T1000 (cell line): ENCODE results near the gene ATP11C.
"Not testable (repeated sequence)": the region's sequence is repeated elsewhere in the genome, so short reads cannot be mapped to it uniquely, and the experiment has no call there.

Experiments
- DNase-seq: peaks from one replicate; lab custom pipeline; 2025; ENCODE audit warnings: mixed read lengths; lab: John Stamatoyannopoulos, UW

The ATP11C gene

DNA sequence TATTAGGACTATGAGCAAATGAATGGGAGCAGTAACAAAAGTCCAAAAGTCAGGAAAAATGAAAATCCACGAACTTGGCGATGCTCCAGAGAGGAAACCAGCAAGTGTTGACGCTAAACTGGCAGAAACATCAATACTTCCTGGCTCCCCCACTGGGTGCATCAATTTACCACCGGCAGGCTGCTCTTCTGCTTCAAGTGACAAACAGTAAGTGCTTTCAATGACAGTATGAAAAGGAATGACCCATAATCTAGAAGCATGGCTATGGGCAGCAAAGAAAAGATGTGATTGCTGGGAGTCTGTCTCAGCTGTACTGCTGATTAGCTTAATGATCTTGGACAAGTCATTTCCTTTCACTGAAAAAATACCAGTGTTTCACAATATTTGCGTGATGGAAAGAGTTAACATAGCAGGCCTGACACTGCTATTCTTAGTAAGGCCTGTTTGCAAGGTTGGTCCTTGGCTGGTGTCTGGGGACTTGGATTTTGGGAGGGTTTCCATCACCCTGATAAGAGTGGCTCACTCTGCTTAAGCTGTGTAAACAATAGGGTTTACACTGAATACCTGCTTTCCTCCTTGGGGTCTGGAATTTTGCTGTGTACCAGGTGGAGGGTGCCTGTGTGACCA lies 8.7 kb downstream of the ATP11C start:
- no peak for DNase-seq

DNA sequence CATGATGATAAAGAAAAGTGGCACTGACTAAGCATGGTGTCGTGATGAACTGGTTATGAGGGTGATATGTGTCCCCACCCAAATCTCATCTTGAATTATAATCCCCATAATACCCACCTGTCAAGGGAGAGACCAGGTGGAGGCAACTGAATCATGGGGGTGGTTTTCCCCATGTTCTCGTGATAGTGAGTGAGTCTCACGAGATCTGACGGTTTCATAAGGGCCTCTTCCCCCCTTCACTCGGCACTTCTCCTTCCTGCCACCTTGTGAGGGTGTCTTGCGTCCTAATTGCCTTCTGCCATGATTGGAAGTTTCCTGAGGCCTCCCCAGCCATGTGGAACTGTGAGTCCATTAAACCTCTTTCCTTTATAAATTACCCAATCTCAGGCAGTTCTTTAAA lies 11.7 kb downstream of the ATP11C start:
- DNase-seq, result not testable (repeated sequence)

DNA sequence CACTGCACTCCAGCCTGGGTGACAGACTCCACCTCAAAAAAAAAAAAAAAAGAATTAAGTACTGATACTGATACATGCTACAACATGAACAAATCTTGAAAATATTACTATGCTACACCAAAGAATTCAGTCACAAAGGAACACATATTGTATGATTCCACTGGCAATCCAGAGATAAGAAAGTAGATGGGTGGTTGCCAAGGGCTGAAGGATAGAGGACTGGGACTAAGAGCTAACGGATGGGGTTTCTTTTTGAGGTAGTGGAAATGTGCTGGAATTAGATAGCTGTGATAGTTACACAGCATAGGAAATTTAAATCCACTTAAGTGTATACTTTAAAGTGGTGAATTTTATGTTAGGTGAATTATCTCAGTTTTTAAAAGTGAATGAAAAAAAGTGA lies 12.5 kb downstream of the ATP11C start:
- no peak for DNase-seq

DNA sequence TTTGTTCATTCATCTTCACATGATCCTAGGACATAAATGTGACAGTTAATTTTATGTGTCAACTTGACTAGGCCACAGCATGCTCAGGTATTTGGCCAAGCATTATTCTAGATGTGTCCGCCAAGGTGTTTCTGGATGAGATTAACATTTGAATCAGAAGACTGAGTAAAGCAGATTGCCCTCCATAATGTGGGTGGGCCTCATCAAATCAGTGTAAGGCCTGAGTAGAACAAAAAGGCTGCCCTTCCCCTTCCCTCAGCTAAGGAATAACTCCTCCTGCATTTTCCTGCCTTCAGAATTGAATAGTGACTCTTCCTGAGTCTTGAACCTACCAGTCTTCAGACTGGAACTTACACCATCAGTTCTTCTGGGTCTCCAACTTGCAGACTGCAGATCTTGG lies 18.4 kb downstream of the ATP11C start:
- DNase-seq, result no peak

DNA sequence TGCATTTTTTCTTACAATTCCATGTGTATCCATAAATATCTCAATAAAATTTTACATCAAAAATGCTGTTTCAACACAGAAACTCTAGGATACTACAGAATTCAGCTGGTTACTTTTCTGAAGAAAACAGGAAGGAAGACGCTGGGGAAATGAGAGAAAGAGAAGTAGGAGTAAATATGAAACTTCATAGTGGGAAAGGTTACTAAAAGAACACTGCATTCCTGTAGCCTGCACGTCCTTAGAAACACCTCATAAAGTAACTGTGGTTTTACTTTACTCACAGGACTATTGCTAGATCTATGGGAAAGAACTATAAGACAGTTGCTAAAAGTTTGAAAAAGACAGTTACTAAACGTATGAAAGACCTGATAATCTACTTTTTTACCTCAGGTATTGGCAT lies 23.1 kb downstream of the ATP11C start:
- no peak for DNase-seq

DNA sequence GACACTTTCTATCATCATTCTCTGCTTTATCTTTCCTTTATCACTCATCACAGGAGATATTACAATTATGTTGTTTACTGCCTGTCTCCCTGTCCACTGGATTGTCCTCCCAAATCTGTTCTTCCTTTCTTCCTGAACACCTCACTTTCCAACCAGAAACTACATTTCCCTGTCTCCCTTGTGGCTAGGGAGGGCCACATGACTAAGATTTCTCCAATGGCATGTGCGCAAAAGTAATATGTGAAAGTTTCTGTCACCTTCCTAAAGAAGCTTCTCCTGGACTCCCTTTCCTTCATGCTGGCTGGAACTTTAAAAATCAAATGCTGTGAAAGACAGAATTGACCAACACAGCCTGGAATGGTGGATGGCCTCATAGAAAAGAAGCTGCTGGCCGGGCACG lies 25.8 kb downstream of the ATP11C start:
- DNase-seq, result no peak

DNA sequence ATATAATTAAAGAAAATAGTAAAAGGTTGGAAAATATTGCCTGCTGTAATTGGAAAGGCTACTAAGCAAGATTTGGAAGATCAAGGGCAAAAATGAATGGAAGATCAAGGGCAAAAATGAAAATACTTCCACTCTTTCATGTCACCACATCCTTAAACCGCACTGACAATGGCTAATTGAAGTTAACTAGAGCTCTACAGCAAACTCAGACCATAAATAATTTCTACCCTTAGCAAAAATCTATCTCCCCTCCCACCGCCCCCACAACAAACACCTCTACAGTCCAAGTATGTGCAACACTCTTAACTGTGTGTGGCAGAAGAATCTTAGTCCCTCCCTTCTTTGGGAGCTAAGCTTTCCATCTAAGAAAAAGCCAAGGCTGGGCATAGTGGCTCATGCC lies 27.1 kb downstream of the ATP11C start:
- no peak for DNase-seq

DNA sequence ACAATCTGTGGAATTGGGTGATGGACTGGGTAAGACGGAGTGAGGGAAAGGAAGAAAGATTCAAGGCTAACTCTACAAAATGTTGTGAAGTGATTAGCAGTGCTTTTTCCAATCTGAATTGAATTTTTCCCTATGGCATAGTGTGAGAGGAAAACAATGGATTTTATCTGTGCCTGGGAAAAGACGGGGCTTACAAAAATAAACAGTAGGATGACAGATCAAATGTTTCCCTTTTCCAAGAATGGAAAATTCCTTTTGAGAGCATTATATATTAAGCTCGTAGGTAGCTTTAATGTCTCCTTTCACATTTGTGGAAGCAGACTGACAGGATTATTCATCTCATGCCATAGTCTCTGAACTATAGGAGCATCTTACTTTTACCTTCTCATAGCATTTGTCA lies 27.8 kb downstream of the ATP11C start:
- no peak for DNase-seq

DNA sequence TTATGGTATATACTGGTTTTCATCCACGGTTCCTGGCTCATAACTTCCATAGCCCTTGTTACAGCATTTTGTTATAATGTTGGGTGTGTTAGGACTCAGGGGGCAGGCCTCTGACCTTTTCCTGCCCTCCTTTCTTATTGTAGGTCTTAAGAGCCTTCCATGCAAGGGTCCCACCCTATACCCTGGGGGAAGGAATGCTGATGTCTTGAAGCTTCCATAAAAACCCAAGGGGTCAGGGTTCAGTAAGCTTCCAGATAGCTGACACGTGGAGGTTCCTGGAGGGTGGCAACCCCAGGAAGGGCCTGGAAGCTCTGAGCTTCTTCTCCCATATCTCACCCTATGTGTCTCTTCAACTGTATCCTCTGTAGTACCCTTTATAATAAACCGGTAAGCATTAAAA lies 29.6 kb downstream of the ATP11C start:
- no peak for DNase-seq

DNA sequence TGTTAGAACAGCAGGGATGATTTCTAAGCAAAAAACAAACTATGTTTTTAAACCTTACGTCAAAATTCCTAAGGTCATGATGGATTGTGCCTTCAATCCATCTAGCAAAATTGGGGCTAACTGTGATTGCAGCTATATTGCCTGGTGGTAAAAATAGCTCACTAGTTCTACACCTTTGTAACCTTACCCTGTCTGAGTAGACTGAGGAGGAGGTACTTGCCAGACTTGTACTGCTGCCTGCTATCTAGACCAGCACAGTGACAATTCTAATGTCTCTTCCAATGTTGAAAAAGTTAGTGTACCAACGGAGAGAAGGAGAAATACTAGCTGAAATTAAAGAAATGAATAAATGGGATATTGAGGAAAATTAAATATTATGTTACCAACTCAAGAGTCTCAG lies 30.3 kb downstream of the ATP11C start:
- DNase-seq, result no peak

DNA sequence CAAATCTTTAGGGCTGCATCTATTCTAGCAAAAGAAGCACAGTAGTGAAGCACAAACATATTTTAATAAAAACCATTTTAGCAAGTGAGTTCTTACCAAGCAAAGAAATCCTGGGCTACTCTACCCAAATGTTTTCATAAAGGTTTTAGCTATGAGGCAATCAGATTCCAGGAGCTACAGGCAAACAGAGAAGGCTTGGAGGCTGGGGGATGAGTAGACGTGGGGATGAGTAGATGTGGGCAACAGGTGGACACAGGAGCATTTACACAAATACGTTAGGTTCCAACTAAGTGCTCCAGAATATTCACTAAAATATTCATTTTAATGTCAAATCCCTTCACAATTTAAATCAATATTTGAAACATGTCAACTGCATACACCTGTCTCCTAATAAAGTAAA lies 34.5 kb downstream of the ATP11C start:
- no peak for DNase-seq

DNA sequence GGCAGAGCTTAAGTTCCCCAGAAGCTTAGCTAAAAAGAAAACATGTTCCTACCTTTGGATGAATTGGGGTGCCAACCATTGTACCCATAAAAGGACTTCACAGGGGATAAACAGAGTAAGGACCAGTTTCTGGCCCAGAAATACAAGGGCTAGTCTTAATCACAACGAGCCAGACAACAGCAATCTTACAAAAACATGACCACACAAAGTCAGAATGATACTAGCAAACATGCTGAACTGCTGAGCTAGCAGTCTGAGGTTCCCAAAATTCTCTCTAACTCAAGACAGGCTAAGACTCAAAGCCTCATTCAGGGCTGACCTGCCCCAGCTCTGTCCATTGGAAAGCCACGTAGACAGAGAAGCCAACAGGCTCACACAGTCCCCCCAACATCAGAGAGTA lies 40.3 kb downstream of the ATP11C start:
- DNase-seq, result no peak

DNA sequence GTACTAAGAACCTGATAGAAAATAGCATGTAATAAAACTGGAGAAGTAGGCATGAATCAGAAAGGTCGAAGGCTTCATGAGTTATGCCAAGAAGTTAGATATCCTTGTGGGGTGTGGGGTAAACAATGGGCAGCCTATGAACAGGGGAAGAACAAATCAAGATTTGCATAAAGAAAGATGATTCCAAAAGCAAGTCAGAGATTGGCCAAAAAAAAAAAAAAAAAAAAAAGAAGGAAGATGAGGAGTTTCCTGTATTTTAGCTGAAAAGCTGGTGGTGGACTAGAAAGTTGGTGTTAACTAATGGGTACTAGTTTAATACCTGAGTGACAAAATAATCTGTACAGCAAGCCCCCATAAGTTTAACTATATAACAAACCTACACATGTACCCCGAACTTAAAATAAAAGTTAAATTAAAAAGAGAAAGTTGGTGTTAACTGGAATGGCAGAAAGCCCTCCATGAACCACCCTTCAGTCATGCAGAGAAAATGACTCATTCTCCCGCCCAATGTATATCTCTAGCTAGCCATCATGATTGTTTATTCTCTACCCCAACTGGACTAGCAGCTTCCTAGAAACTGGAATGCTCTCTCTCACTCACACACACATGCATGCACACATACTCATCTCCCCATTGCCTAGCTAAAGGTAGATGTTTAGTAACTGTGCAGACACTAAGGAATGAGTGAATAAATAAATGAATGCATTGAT lies 41.7 kb downstream of the ATP11C start:
- no peak for DNase-seq

DNA sequence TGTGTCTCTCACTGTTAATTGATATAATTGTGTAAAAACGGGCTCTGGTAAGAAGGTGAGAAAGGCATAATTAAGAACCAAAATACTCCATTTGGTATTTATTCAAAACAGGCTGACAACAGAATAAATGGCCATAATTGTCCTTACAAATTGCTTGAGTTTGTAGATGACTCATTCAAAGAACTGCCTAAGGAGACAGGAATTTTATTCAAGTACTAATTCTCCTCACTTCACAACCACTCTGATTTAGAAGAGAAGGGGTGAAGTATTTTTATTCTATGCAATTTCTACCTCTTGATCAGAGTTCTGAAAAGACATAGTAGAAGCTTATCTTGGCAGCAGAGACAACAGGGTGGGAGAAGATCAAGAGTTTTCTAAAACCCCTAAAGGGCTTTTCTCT lies 43.1 kb downstream of the ATP11C start:
- DNase-seq, result no peak

DNA sequence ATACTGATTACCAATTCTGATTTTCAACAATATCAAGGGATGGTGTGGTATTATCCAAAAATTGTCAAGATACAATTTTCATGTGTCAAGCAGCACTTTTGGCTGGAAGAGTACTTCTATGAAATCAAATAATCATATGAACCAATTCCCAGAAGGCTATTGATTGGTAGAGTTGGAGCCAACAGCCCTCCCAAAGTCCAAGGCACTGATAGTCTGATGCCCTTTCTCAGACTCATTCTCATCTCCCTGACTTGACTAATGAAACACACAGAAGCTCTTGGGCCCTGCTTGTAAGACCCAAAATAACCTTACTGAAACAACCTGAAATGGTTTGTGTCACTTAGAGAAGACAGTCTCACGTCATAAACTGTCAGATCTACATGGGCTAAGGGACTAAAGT lies 48.9 kb downstream of the ATP11C start:
- DNase-seq, result no peak

DNA sequence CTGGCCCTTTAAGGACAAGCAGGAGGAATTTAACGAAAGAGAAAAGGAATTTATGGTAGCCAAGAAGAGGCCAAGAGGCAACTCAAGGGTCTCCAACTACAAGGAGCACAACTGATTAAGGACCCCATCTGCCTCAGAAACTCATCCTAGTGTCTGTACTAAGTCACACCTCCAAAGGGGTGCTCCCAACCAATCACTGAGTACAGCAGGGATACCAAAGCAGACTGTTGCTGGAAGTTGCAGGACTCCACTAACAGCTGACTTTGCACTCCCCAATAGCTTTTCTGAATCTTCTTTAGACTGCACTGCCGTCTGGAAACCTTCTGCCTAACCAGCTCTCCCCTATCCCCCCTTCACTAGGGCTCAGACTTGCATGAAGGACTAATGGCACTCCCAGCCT lies 50.6 kb downstream of the ATP11C start:
- no peak for DNase-seq

DNA sequence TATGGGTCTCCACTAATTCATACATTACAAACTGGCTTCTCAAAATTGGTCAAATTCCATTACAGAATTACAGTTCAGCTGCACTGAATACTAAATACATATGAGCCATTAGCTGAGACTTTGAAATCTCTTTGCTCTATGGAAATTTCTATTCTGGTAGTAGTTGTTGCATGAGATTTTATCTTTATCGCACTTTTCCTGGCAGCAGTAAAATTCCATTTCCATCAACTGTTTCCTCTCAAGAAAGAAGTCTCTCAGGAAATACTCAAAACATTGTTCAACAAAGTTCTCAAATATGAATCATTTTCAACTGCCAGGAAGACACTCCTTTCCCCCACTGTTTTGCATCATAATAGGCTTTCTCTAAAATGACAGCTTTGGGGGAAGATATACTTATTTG lies 51.3 kb downstream of the ATP11C start:
- DNase-seq, result no peak

DNA sequence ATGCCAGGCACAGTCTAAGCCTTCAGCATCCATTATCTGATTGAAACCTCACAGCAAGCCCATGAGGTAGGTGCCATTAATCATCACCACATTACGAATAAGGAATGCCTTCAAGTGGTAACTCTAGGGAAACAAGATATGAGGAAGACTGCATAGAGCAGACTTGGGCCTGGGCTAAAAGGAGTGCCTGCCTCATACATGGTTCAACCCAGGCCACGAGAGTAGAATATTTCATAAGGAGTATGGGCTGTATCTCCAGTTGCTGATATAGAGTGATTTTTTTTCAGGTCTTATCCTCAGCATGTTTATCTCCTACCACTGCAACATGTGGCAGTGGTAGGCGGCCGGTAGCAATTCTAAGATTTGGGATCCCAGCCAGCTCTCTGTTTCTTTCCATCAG lies 51.7 kb downstream of the ATP11C start:
- DNase-seq, result no peak

DNA sequence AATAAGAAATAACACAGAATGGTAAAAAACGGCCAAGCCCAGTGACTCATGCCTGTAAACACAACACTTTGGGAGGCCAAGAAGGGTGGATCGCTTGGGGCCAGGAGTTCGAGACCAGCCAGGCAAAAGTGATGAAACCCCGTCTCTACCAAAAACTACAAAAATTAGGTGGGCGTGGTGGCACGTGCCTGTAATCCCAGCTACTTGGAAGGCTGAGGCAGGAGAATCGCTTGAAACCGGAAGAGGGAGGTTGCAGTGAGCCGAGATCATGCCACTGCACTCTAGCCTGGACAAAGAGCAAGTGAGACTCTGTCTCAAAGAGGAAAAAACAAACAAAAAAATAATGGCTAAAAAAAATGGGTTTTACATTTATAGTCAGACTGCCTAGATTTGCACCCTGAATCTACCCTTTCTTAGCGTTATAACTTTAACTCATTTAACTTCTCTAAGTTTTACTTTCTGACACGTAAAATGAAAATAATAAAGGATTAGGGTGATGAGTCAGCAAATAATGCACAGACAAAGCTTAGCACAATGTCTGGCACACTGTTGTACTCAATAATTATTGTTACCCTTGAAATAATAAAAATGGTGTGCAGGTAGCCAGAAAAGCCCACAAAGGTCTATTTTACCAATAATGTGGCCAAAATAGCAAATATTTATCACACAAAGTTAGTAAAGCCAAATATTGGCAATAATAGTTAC lies 55.0 kb downstream of the ATP11C start:
- no peak for DNase-seq

DNA sequence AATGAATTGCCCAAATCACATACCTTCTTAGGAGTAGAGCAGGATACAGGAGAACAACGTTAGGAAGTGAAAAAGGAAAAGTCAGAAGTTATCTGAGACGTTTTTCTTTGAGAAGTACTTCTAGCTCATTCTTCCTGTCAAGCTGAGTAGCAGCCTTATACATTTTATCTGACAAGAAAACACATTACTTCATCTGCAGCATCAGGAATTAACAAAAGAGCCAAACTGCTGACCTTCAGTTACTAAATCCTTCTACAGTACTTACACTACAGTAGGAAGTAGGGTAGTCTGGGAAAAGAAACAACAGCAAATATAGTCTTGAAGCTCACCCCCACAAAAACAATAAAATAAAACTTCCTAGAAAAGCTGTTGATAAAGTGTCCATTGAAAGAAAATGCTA lies 57.0 kb downstream of the ATP11C start:
- no peak for DNase-seq

DNA sequence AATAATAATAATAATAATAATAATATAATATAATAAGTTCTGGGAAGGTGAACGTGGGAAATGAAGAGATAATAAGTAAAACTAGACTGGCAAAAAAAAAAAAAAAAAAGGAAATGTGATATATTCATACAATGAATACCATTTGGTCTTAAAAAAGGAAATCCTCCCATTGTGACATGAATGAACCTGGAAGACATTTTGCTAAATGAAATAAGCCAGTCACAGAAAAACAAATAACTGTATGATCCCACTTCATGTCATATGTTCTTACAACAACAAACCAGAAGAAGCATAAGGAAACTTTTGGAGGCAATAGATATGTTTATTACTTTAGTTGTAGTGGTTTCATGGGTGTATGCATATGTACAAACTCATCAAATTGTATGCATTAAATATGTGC lies 63.1 kb downstream of the ATP11C start:
- DNase-seq, result no peak

DNA sequence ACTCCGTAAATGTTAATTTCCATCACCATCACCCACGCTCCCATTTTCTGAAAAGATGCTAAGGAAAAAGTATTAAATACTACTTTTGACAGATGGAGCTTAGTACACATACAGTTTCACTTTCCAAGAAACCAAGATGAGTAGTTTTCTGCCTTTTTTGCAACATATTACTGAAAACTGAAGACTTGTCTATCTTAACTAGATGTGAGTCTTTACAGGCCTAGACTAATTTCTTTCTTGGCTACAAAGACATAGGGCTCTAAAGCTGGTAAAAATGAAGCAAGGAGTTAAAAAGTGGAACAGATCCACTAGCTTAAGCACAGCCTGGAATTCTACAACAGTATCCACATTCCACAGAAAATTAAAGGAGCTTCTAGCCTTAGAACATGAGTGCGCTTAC lies 68.2 kb downstream of the ATP11C start:
- no peak for DNase-seq

DNA sequence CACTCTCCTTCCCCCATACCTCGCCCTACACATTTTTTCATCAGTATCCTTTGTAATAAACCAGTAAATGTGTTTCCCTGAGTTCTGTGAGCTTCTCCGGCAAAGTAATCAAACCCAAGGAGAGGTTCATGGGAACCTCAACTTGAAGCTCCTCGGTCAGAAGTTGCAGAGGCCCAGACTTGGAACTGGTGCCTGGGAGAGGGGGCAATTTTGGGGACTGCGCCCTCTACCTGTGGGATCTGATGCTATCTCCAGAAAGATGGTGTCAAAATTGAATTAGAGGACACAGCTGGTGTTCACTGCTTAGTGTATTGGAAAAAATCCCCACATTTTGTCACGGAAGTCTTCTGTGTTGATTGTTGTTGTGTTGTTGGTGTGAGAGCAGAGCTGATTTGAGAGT lies 70.6 kb downstream of the ATP11C start:
- no peak for DNase-seq

DNA sequence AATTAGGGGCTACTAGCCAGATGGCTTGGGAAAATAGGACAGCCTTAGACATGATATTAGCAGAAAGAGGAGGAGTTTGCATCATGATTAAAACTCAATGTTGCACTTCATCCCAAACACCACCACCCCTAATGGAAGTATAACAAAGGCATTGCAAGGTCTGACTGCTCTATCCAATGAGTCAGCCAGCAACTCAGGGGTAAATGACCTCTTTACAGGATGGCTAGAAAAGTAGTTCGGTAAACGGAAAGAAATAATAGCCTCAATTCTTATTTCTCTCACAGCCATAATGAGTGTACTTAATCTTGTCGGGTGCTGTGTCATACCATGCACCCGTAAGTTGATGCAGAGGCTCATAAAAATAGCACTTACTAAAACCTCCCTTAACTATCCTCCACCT lies 76.0 kb downstream of the ATP11C start:
- not testable (repeated sequence) for DNase-seq
